GM12878 (cell line): Measurements from ENCODE around the gene ASCC1. TPM values are rescaled to one million over a fixed set of nuclear protein-coding genes. Genes with fewer than 3 reads are reported as not detected.

Source experiments
- ATAC-seq: fragments of 200-7000 bp; cut with Tn5 transposase; 3 replicates; pipeline ENCODE4 v1.9.1; 2020; ENCODE audit warnings: mild to moderate bottlenecking, moderate library complexity
- BruUV-seq: library from RNA; stranded (reverse); fragments of 400-500 nt; replicated peaks from 2 replicates; lab custom pipeline; 2021; lab: Mats Ljungman, UMichigan
- CTCF ChIA-PET: fragments of 300-600 bp; sonication (Branson Sonifier 250); formaldehyde crosslinking; extraction: SDS; loops from one replicate; lab custom pipeline; 2021; ENCODE audit warnings: inconsistent platforms; lab: Yijun Ruan, JAX
- POLR2A ChIA-PET: fragments of 350-600 bp; formaldehyde crosslinking; extraction: SDS; loops from one replicate; lab custom pipeline; 2021; ENCODE audit warnings: inconsistent platforms; lab: Charles Lee
- RAD21 ChIA-PET: fragments of 300-600 bp; sonication (Branson Sonifier 250); formaldehyde crosslinking; loops from one replicate; lab custom pipeline; 2023; ENCODE audit warnings: antibody characterized with exemption; ENCODE audit not compliant: unreplicated experiment; lab: Charles Lee
- SMC1A ChIA-PET: fragments of 300-600 bp; sonication (Branson Sonifier 250); formaldehyde crosslinking; loops from one replicate; lab custom pipeline; 2023; ENCODE audit not compliant: unreplicated experiment, uncharacterized antibody; lab: Charles Lee
- DNase-seq: peaks from one replicate; pipeline ENCODE4 v3.0.0-alpha.2; 2011; ENCODE audit warnings: low read depth, low spot score
- FAIRE-seq: peaks from 3 replicates; lab custom pipeline; 2011; peaks lifted over from hg19 to GRCh38; lab: Jason Lieb, UNC
- H2AFZ ChIP-seq: 2 replicates; pipeline ENCODE4 v1.6.0; 2011; ENCODE audit warnings: low read depth, low read length, control low read depth; ENCODE audit not compliant: control insufficient read depth
- H3K27ac ChIP-seq: 2 replicates; pipeline ENCODE4 v1.5.1; 2011; ENCODE audit warnings: control low read depth; ENCODE audit not compliant: control insufficient read depth, insufficient read depth
- H3K27me3 ChIP-seq, 2 experiments: replicated peaks in 1 of 2; 2 replicates each; pipeline versions ENCODE4 v1.6.0 to v1.6.1; 2011; ENCODE audit warnings: low read length in 1 of 2; ENCODE audit not compliant: control insufficient read depth in 2 of 2, insufficient read depth in 2 of 2
- H3K36me3 ChIP-seq, 2 experiments: 2 replicates each; pipeline ENCODE4 v1.5.1; 2011; ENCODE audit warnings: low read length in 1 of 2; ENCODE audit not compliant: control insufficient read depth in 2 of 2, insufficient read depth in 2 of 2
- H3K4me1 ChIP-seq: 2 replicates; pipeline ENCODE4 v1.6.1; 2011; ENCODE audit warnings: mild to moderate bottlenecking, low read length, moderate library complexity, mixed read lengths; ENCODE audit not compliant: control insufficient read depth, insufficient read depth
- H3K4me2 ChIP-seq: 2 replicates; pipeline ENCODE4 v1.6.0; 2011; ENCODE audit warnings: control low read depth; ENCODE audit not compliant: control insufficient read depth, insufficient read depth
- H3K4me3 ChIP-seq: fragments of 200-600 bp; sonication (generic); 2 replicates; pipeline ENCODE4 v1.5.1; 2016
- H3K79me2 ChIP-seq: 2 replicates; pipeline ENCODE4 v1.6.0; 2011; ENCODE audit warnings: low read length; ENCODE audit not compliant: control insufficient read depth, insufficient read depth
- H3K9ac ChIP-seq: 2 replicates; pipeline ENCODE4 v1.8.0; 2011; ENCODE audit warnings: low read length, control low read depth, mixed read lengths; ENCODE audit not compliant: control insufficient read depth, insufficient read depth
- H3K9me3 ChIP-seq: replicated peaks from 3 replicates; pipeline ENCODE4 v1.5.1; 2011; ENCODE audit warnings: mild to moderate bottlenecking, low read length; ENCODE audit not compliant: control insufficient read depth, insufficient read depth
- H4K20me1 ChIP-seq: 2 replicates; pipeline ENCODE4 v1.6.0; 2011; ENCODE audit not compliant: control insufficient read depth, insufficient read depth
- ATF2 ChIP-seq: IDR thresholded peaks from 2 replicates; pipeline ENCODE4 v1.6.1; 2012; ENCODE audit warnings: low read length, inconsistent platforms
- ATF7 ChIP-seq: fragments of 450-650 bp; IDR thresholded peaks from 2 replicates; pipeline ENCODE4 v1.6.1; 2016; ENCODE audit warnings: low read depth, mild to moderate bottlenecking
- CHD2 ChIP-seq: IDR thresholded peaks from 2 replicates; pipeline ENCODE4 v1.6.1; 2011; ENCODE audit warnings: low read depth, low read length, improper control_type of control experiment, borderline replicate concordance
- IKZF1 ChIP-seq: fragments of 450-650 bp; conservative IDR thresholded peaks from 2 replicates; pipeline ENCODE4 v1.6.1; 2017; ENCODE audit warnings: antibody characterized with exemption, mild to moderate bottlenecking
- KDM1A ChIP-seq: fragments of 200-600 bp; sonication (generic); IDR thresholded peaks from 2 replicates; pipeline ENCODE4 v1.6.1; 2016; ENCODE audit warnings: borderline replicate concordance
- MLLT1 ChIP-seq: fragments of 450-650 bp; IDR thresholded peaks from 2 replicates; pipeline ENCODE4 v1.6.1; 2016; ENCODE audit warnings: mild to moderate bottlenecking
- MXI1 ChIP-seq: fragments of 150-350 bp; IDR thresholded peaks from 2 replicates; pipeline ENCODE4 v1.6.1; 2011; ENCODE audit warnings: low read depth, mild to moderate bottlenecking, inconsistent platforms, low read length, improper control_type of control experiment
- RB1 ChIP-seq: fragments of 450-650 bp; formaldehyde crosslinking; IDR thresholded peaks from 2 replicates; pipeline ENCODE4 v1.6.1; 2017; ENCODE audit warnings: mild to moderate bottlenecking, borderline replicate concordance
- TCF3 ChIP-seq: IDR thresholded peaks from 2 replicates; pipeline ENCODE4 v1.6.1; 2012; ENCODE audit warnings: low read depth, mild to moderate bottlenecking, low read length, borderline replicate concordance; ENCODE audit not compliant: insufficient read depth
- ZBTB4 ChIP-seq: fragments of 450-650 bp; formaldehyde crosslinking; IDR thresholded peaks from 2 replicates; pipeline ENCODE4 v1.4.0; 2022; ENCODE audit warnings: mild to moderate bottlenecking, moderate library complexity
- ZNF274 ChIP-seq: IDR thresholded peaks from one replicate; pipeline ENCODE4 v1.8.0; 2011; ENCODE audit not compliant: insufficient read length, insufficient read depth
- ZNF687 ChIP-seq: fragments of 450-650 bp; IDR thresholded peaks from 2 replicates; pipeline ENCODE4 v1.6.1; 2017; ENCODE audit warnings: mild to moderate bottlenecking, moderate library complexity
- WGBS: methylation state at CpG from one replicate; pipeline ENCODE4 v1.1.6; 2016; ENCODE audit warnings: low lambda C conversion rate; ENCODE audit not compliant: insufficient replicate concordance, insufficient coverage; ENCODE audit errors: missing lambda C conversion rate; 5-methylcytosine and 5-hydroxymethylcytosine counted together
- in situ Hi-C: fragments of 300-500 bp; cut with MboI; formaldehyde crosslinking; loops from 9 replicates; pipeline ENCODE4 v1.14.3; 2018; ENCODE audit warnings: mixed read lengths
- intact Hi-C: fragments of 100-400 bp; cut with micrococcal nuclease; formaldehyde crosslinking; loops from one replicate; pipeline ENCODE4 v1.14.2; 2022; ENCODE audit not compliant: unreplicated experiment
- polyA plus RNA-seq, 11 experiments: library from polyadenylated mRNA; depleted of rRNA in 4 of 11; unstranded in 6 of 11; stranded (reverse) in 5 of 11; fragments of >200 nt; fragmentation: Nextera tagmentation in 4 of 11; fragmentation: Illumina TruSeq in 1 of 11; extraction: Ambion mirVana in 4 of 11; extraction: Trizol in 1 of 11; gene quantifications; 1 replicate in 1 of 11; 2 replicates in 10 of 11; pipeline versions ENCODE4 v1.2.1 to v1.2.3, GENCODE V29; 2011 to 2016; ENCODE audit warnings: inconsistent platforms in 2 of 11, missing spikeins in 2 of 11, low read depth in 1 of 11
- total RNA-seq, 4 experiments: library from RNA; depleted of rRNA in 3 of 4; stranded (reverse); fragments of >200 nt in 3 of 4; fragmentation: Illumina TruSeq in 1 of 4; extraction: Trizol in 1 of 4; gene quantifications; 2 replicates each; pipeline versions ENCODE4 v1.2.1 to v1.2.3, GENCODE V29; 2013 to 2021

Gene ASCC1
- total and polyA plus RNA-seq, 10 of the 15 experiments (the other 5 are each of a cell fraction or from before 2014, with no cell fraction given), result 23.3 to 80.6 (median 42.8) TPM

GRCh38 chr10:72082856-72083789, 133.0 kb downstream of the ASCC1 start:
- TF ChIP-seq ATF2, result no peak
- no peak for TF ChIP-seq RB1
- TF ChIP-seq ZNF274, result no peak
- TF ChIP-seq CHD2, result no peak
- no peak for TF ChIP-seq MLLT1
- TF ChIP-seq ZBTB4 (CRISPR knock-in tag), result no peak
- TF ChIP-seq ATF7, result no peak
- no peak for TF ChIP-seq TCF3
- no peak for TF ChIP-seq IKZF1
- no peak for TF ChIP-seq KDM1A
- no peak for TF ChIP-seq MXI1
- no peak for TF ChIP-seq ZNF687
- Histone ChIP-seq H3K9ac (no peak overlapping the region), H3K27me3 (peaks cover 8 to 9% of the 10 kb centered on the region in 2 experiments), H3K4me2 (no peak overlapping the region), H3K4me1 (peaks cover 12% of the 10 kb centered on the region), H3K4me3 (no peak overlapping the region), H2AFZ (no peak overlapping the region), H3K9me3 (no peaks in the 10 kb centered on the region), H3K27ac (no peak overlapping the region), H3K36me3 (no peaks in the 10 kb centered on the region), H3K79me2 (no peaks in the 10 kb centered on the region), H4K20me1 (no peaks in the 10 kb centered on the region)
- intact Hi-C loops, result no loop called here
- CTCF ChIA-PET, result interaction anchor here (0.6 kb wide), 1 partner anchor 138 kb away, joined by 3 read pairs; no protein-coding TSS in a partner anchor
- ATAC-seq (no peak), FAIRE-seq (no peak), DNase-seq (no peak)
- no TSS peak for BruUV-seq
- SMC1A ChIA-PET, result no interaction called here
- in situ Hi-C loops, result no loop called here
- RAD21 ChIA-PET, result no interaction called here
- 59% methylated on average over 6 of the region's 6 CpGs for WGBS
- POLR2A ChIA-PET, result no interaction called here
